ENCODE results near the gene DTNA.

Gene DTNA

GRCh38 chr18:34771958-34772357 lies 61.9 kb downstream of the DTNA start:
- no peak for DNase-seq (ENCODE audit: low read depth)

GRCh38 chr18:34772887-34773286 lies 62.8 kb downstream of the DTNA start:
- DNase-seq (ENCODE audit: low read depth): no peak

GRCh38 chr18:34773378-34773777 lies 63.3 kb downstream of the DTNA start:
- no peak for DNase-seq (ENCODE audit: low read depth)

GRCh38 chr18:34773961-34774766 lies 64.1 kb downstream of the DTNA start:
- DNase-seq (ENCODE audit: low read depth): no peak

- no peak for DNase-seq (ENCODE audit: low read depth)
These were observed 65.4 kb downstream of the DTNA start for GRCh38 chr18:34775461-34775860.

GRCh38 chr18:34779112-34779511 lies 69.0 kb downstream of the DTNA start:
- no peak for DNase-seq (ENCODE audit: low read depth)

GRCh38 chr18:34780856-34781255 lies 70.8 kb downstream of the DTNA start:
- no peak for DNase-seq (ENCODE audit: low read depth)

GRCh38 chr18:34783501-34783900 lies 73.4 kb downstream of the DTNA start:
- no peak for DNase-seq (ENCODE audit: low read depth)

GRCh38 chr18:34786162-34786741 lies 76.2 kb downstream of the DTNA start:
- DNase-seq (ENCODE audit: low read depth): no peak

GRCh38 chr18:34787931-34788532 lies 77.9 kb downstream of the DTNA start:
- DNase-seq (ENCODE audit: low read depth): no peak

GRCh38 chr18:34789768-34790344 lies 79.8 kb downstream of the DTNA start:
- DNase-seq (ENCODE audit: low read depth): no peak

- no peak for DNase-seq (ENCODE audit: low read depth)
These were observed 84.2 kb downstream of the DTNA start for GRCh38 chr18:34794348-34794747.

GRCh38 chr18:34795070-34795732 lies 85.1 kb downstream of the DTNA start:
- no peak for DNase-seq (ENCODE audit: low read depth)

- no peak for DNase-seq (ENCODE audit: low read depth)
These were observed 86.0 kb downstream of the DTNA start for GRCh38 chr18:34796035-34796657.

- DNase-seq (ENCODE audit: low read depth): no peak
These were observed 89.2 kb downstream of the DTNA start for GRCh38 chr18:34799291-34799690.

GRCh38 chr18:34800381-34800780 lies 90.3 kb downstream of the DTNA start:
- DNase-seq (ENCODE audit: low read depth): no peak

- no peak for DNase-seq (ENCODE audit: low read depth)
These were observed 91.7 kb downstream of the DTNA start for GRCh38 chr18:34801774-34802173.

GRCh38 chr18:34802959-34803358 lies 92.9 kb downstream of the DTNA start:
- no peak for DNase-seq (ENCODE audit: low read depth)

GRCh38 chr18:34803877-34804400 lies 93.8 kb downstream of the DTNA start:
- no peak for DNase-seq (ENCODE audit: low read depth)

GRCh38 chr18:34805103-34805877 lies 95.2 kb downstream of the DTNA start:
- no peak for DNase-seq (ENCODE audit: low read depth)

GRCh38 chr18:34805878-34806351 lies 95.8 kb downstream of the DTNA start:
- DNase-seq (ENCODE audit: low read depth): no peak

Data from T follicular helper cell (primary cell).